HEK293 (cell line): ENCODE results near the gene YARS2.

Experiments
- SETDB1 ChIP-seq: IDR thresholded peaks from one replicate; pipeline ENCODE4 v1.6.1; 2017; ENCODE audit warnings: mild to moderate bottlenecking, low read length, moderate library complexity, mixed read lengths; ENCODE audit not compliant: insufficient read length
- ZNF548 ChIP-seq: fragments of 450-650 bp; formaldehyde crosslinking; IDR thresholded peaks from 2 replicates; pipeline ENCODE4 v1.5.1; 2016; ENCODE audit warnings: missing biosample characterization, missing genetic modification characterization
- TF ChIP-seq, protein P1 (sequence below): fragments of 450-650 bp; formaldehyde crosslinking; IDR thresholded peaks from 2 replicates; pipeline ENCODE4 v1.5.1; 2016; ENCODE audit warnings: missing biosample characterization, missing genetic modification characterization
- TF ChIP-seq, protein P2 (sequence below): fragments of 450-650 bp; formaldehyde crosslinking; IDR thresholded peaks from 2 replicates; pipeline ENCODE4 v1.5.1; 2017; ENCODE audit warnings: missing biosample characterization, missing genetic modification characterization

DNA sequence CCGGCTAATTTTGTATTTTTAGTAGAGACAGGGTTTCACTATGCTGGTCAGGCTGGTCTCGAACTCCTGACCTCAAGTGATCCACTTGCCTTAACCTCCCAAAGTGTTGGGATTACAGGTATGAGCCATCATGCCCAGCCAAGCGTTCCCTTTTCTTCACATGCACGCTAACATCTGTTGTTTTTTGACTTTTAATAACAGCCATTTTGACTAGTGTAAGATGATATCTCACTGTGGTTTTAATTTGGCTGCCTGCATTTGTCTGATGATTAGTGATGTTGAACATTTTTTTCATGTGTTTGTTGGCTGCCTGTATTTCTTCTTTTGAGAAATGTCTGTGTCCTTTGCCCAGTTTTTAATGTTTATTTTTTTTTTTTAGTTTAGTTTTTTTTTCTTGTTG lies 10.2 kb upstream of the YARS2 start:
- TF ChIP-seq SETDB1 (no peak), ZNF548 (no peak)
- TF ChIP-seq, protein P1, sequence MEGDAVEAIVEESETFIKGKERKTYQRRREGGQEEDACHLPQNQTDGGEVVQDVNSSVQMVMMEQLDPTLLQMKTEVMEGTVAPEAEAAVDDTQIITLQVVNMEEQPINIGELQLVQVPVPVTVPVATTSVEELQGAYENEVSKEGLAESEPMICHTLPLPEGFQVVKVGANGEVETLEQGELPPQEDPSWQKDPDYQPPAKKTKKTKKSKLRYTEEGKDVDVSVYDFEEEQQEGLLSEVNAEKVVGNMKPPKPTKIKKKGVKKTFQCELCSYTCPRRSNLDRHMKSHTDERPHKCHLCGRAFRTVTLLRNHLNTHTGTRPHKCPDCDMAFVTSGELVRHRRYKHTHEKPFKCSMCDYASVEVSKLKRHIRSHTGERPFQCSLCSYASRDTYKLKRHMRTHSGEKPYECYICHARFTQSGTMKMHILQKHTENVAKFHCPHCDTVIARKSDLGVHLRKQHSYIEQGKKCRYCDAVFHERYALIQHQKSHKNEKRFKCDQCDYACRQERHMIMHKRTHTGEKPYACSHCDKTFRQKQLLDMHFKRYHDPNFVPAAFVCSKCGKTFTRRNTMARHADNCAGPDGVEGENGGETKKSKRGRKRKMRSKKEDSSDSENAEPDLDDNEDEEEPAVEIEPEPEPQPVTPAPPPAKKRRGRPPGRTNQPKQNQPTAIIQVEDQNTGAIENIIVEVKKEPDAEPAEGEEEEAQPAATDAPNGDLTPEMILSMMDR (tag by site-specific recombination) = no peak
- TF ChIP-seq, protein P2, sequence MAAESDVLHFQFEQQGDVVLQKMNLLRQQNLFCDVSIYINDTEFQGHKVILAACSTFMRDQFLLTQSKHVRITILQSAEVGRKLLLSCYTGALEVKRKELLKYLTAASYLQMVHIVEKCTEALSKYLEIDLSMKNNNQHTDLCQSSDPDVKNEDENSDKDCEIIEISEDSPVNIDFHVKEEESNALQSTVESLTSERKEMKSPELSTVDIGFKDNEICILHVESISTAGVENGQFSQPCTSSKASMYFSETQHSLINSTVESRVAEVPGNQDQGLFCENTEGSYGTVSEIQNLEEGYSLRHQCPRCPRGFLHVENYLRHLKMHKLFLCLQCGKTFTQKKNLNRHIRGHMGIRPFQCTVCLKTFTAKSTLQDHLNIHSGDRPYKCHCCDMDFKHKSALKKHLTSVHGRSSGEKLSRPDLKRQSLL (tag by site-specific recombination) = no peak
